ENCODE results near the gene ADD1. TPM values are rescaled to one million over a fixed set of nuclear protein-coding genes. Genes with fewer than 3 reads are reported as not detected.

Gene ADD1
- total RNA-seq, 1 donor from 2014 or later = 283 TPM

GRCh38 chr4:2804973-2805501 lies 38.6 kb upstream of the ADD1 start:
- intact Hi-C loops (cut with micrococcal nuclease) = no loop called here

GRCh38 chr4:2805712-2806389 lies 37.8 kb upstream of the ADD1 start:
- intact Hi-C loops (cut with micrococcal nuclease) = no loop called here

- intact Hi-C loops (cut with micrococcal nuclease) = no loop called here
These were observed 37.0 kb upstream of the ADD1 start for GRCh38 chr4:2806390-2807355.

- intact Hi-C loops (cut with micrococcal nuclease) = no loop called here
These were observed 36.1 kb upstream of the ADD1 start for GRCh38 chr4:2807571-2807970.

GRCh38 chr4:2808001-2808400 lies 35.6 kb upstream of the ADD1 start:
- intact Hi-C loops (cut with micrococcal nuclease) = no loop called here

- intact Hi-C loops (cut with micrococcal nuclease) = no loop called here
These were observed 33.9 kb upstream of the ADD1 start for GRCh38 chr4:2809610-2810180.

- intact Hi-C loops (cut with micrococcal nuclease) = no loop called here
These were observed 33.3 kb upstream of the ADD1 start for GRCh38 chr4:2810388-2810787.

- intact Hi-C loops (cut with micrococcal nuclease) = loop anchor here (1.0 kb wide), 4 partner anchors 14 to 48 kb away; partner anchors contain the start of gene SH3BP2
These were observed 31.6 kb upstream of the ADD1 start for GRCh38 chr4:2811830-2812611.

- intact Hi-C loops (cut with micrococcal nuclease) = loop anchor here (1.0 kb wide), 4 partner anchors 14 to 48 kb away; partner anchors contain the start of gene SH3BP2
These were observed 30.9 kb upstream of the ADD1 start for GRCh38 chr4:2812612-2813354.

- intact Hi-C loops (cut with micrococcal nuclease) = no loop called here
These were observed 29.9 kb upstream of the ADD1 start for GRCh38 chr4:2813446-2814405.

- intact Hi-C loops (cut with micrococcal nuclease) = no loop called here
These were observed 28.9 kb upstream of the ADD1 start for GRCh38 chr4:2814627-2815270.

GRCh38 chr4:2816401-2816954 lies 27.2 kb upstream of the ADD1 start:
- intact Hi-C loops (cut with micrococcal nuclease) = no loop called here

- intact Hi-C loops (cut with micrococcal nuclease) = no loop called here
These were observed 26.5 kb upstream of the ADD1 start for GRCh38 chr4:2817137-2817536.

- intact Hi-C loops (cut with micrococcal nuclease) = no loop called here
These were observed 25.8 kb upstream of the ADD1 start for GRCh38 chr4:2817701-2818350.

GRCh38 chr4:2818351-2818939 lies 25.2 kb upstream of the ADD1 start:
- intact Hi-C loops (cut with micrococcal nuclease) = no loop called here

- intact Hi-C loops (cut with micrococcal nuclease) = no loop called here
These were observed 24.1 kb upstream of the ADD1 start for GRCh38 chr4:2819244-2820215.

Measured in T-helper 1 cell treated with Interleukin-12 subunit alpha and Interleukin-12 subunit beta and Interleukin-4 antibody, amounts not matched to agents 30 ng/mL and 1 ng/mL, for 36 hours (primary cell).